Measurements from ENCODE around the gene STRIP2.

GRCh38 chr7:129479831-129480230 is 45.6 kb downstream of the STRIP2 start:
- TF ChIP-seq KLF9 (CRISPR knock-in tag; IDR thresholded peaks at IDR 0.05; ENCODE audit: low read depth) (no peak), EZH2 (conservative IDR thresholded peaks at IDR 0.05; ENCODE audit: low read depth, low read length) (no peak), ATF4 (CRISPR knock-in tag; IDR thresholded peaks at IDR 0.05) (no peak), CTCF (CRISPR knock-in tag; IDR thresholded peaks at IDR 0.05) (no peak), ELF4 (CRISPR knock-in tag; IDR thresholded peaks at IDR 0.05; ENCODE audit: borderline replicate concordance) (no peak), TAF1 (CRISPR knock-in tag; IDR thresholded peaks at IDR 0.05) (no peak), BRCA1 (CRISPR knock-in tag; IDR thresholded peaks at IDR 0.05) (no peak), KLF11 (CRISPR knock-in tag; IDR thresholded peaks at IDR 0.05) (no peak)
